ES-I3 (cell line): ENCODE data around the gene CDK5.

Experiments used
- H3K36me3 ChIP-seq: 2 replicates; pipeline ENCODE4 v1.6.1; 2013; ENCODE audit warnings: mild to moderate bottlenecking, low read length, control low read depth, moderate library complexity; ENCODE audit not compliant: insufficient read depth
- H3K4me1 ChIP-seq: 2 replicates; pipeline ENCODE4 v1.6.1; 2013; ENCODE audit warnings: mild to moderate bottlenecking, control low read depth, low read length; ENCODE audit not compliant: insufficient read depth
- H3K9ac ChIP-seq: 2 replicates; pipeline ENCODE4 v1.6.1; 2013; ENCODE audit warnings: low read depth, mild to moderate bottlenecking, low read length, moderate library complexity
- H3K9me3 ChIP-seq: 2 replicates; pipeline ENCODE4 v1.6.1; 2013; ENCODE audit warnings: mild to moderate bottlenecking, low read length, moderate library complexity; ENCODE audit not compliant: control insufficient read depth, insufficient read depth

CDK5 gene

GRCh38 chr7:151060416-151061212 lies 2.9 kb upstream of the CDK5 start:
- Histone ChIP-seq H3K4me1 (peaks cover 6% of the 10 kb centered on the region; the same call in 1 of the 2 replicates), H3K9ac (peak overlapping the region; percentile 72), H3K36me3 (no peaks in the 10 kb centered on the region), H3K9me3 (no peaks in the 10 kb centered on the region)

GRCh38 chr7:151060113-151060415 lies 2.4 kb upstream of the CDK5 start:
- Histone ChIP-seq H3K9me3 (no peaks in the 10 kb centered on the region), H3K4me1 (peaks cover 6% of the 10 kb centered on the region; the same call in 1 of the 2 replicates), H3K36me3 (no peaks in the 10 kb centered on the region), H3K9ac (peak overlapping the region; percentile 72)

DNA sequence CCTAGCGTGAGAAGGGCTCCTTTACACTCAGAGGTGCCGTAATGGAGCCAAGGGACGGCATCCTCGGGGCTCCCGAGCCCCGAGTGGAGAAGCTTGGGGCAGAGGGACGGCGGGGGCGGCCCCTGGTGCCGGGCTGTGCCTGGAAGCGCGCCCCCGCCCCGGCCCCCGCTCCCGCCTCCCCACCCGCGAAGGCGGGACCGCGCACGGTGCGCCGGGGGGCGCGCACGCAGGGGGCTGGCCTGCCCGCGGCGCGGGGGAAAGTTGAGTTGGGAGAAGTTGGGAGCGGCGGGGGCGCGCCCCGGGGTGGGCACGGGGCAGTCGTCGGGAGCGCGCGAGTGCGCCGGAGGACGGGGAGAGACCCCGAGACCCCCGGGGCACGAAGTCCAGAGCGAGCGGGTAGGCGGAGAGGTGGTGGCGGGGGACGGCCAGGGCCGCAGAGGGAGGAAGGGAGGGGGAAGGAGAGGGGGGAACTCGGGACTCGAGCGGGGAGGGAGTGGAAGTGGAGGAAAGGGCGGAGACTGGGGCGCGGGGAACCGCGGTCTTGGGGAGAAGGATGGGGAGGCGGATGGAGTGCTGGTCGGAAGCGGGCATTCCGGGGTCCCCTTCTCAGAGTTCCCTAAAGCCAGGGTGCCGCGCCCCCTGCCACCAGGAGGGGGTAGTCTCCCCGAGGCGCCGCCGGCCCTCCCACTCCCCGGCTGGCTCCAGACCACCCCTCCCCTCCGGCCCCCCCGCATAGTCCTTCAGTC lies 1.8 kb upstream of the CDK5 start, which contains the start of gene SLC4A2:
Gene SLC4A2 (plus strand): TSS at position 223 of the 746 bp plus-strand sequence. CDS start 2,399 bp downstream, outside the sequence.
- H3K9ac ChIP-seq = peak within 1 kb of the TSS; percentile 72
- H3K4me1 ChIP-seq = peaks cover 6% of the 10 kb centered on the region; the same call in 1 of the 2 replicates
- H3K9me3 ChIP-seq = no peaks in the 10 kb centered on the region
- H3K36me3 ChIP-seq = no peaks in the 10 kb centered on the region

- Histone ChIP-seq H3K9me3 (no peaks in the 10 kb centered on the region), H3K36me3 (no peaks in the 10 kb centered on the region), H3K9ac (peak overlapping the region; percentile 72; the same call in 1 of the 2 replicates), H3K4me1 (peaks cover 6% of the 10 kb centered on the region; the same call in 1 of the 2 replicates)
Observed at GRCh38 chr7:151058781-151059366, 1.2 kb upstream of the CDK5 start.

- Histone ChIP-seq H3K36me3 (no peaks in the 10 kb centered on the region), H3K4me1 (peaks cover 6% of the 10 kb centered on the region; the same call in 1 of the 2 replicates), H3K9ac (peak overlapping the region; percentile 74), H3K9me3 (no peaks in the 10 kb centered on the region)
Observed at GRCh38 chr7:151057989-151058780, 488 bp upstream of the CDK5 start.

- Histone ChIP-seq H3K9me3 (no peaks in the 10 kb centered on the region), H3K36me3 (no peaks in the 10 kb centered on the region), H3K4me1 (peaks cover 6% of the 10 kb centered on the region; the same call in 1 of the 2 replicates), H3K9ac (peak overlapping the region; percentile 74; the same call in 1 of the 2 replicates)
Observed at GRCh38 chr7:151056666-151057505, 811 bp downstream of the CDK5 start.

DNA sequence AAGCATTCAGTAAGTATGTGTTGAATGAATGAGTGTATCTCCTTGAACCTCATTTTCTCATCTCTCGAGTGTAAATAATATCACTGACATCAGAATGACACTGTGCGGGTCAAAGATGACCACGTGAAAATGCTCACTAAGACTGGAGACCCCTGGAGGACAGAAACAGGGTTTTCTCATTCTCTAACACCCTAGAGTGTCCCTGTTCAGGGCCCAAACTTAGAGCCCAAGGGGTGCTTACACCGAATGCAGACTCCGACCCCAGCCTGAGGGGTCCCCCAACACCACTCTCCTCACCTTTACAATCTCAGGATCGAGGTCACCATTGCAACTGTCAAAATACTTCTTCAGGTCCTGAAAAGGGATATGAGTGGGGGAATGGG lies 1.4 kb downstream of the CDK5 start:
- Histone ChIP-seq H3K9me3 (no peaks in the 10 kb centered on the region), H3K9ac (peak overlapping the region; percentile 74; the same call in 1 of the 2 replicates), H3K36me3 (no peaks in the 10 kb centered on the region), H3K4me1 (peaks cover 6% of the 10 kb centered on the region; the same call in 1 of the 2 replicates)

DNA sequence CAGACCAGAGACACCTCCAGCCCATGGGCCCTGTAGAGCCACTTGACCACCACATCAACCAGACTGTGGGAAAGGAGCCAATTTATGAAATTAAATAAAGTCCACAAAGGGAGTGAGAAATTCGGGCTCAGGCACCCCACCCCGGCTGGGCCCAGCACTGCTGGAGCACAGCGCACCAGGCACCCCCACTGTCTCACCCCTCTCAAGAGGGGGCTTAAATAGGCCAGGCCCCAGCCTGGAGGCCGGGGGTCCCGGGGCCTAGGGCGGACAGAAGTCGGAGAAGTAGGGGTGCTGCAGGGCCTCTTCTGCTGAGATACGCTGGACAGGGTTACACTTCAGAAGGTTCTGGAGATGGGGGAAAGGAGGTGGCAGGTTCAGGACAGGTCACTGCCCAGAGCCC lies 3.9 kb downstream of the CDK5 start:
- H3K9ac ChIP-seq = no peak overlapping the region
- peaks cover 6% of the 10 kb centered on the region; the same call in 1 of the 2 replicates for H3K4me1 ChIP-seq
- no peaks in the 10 kb centered on the region for H3K36me3 ChIP-seq
- no peaks in the 10 kb centered on the region for H3K9me3 ChIP-seq

DNA sequence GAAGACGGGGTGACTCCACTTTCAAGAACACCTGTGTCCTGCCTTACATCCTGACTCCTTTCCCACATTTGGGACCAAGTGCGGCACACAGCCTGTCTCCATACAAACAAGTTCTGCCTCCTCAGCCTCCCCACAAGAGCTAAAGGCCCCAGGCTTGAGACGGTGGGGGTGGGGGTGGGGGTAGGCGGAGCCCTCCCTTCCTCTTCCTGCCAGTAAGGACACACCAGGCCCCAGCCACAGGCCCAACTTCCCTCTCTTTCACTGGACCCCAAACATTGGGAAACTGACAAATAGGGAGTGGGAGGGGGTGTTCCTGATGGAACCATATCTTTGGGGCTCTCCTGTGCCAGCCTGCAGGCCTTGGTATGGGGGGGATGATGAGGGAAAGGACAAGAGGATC lies 4.6 kb downstream of the CDK5 start:
- peaks cover 6% of the 10 kb centered on the region; the same call in 1 of the 2 replicates for H3K4me1 ChIP-seq
- no peak overlapping the region for H3K9ac ChIP-seq
- no peaks in the 10 kb centered on the region for H3K9me3 ChIP-seq
- H3K36me3 ChIP-seq = no peaks in the 10 kb centered on the region

DNA sequence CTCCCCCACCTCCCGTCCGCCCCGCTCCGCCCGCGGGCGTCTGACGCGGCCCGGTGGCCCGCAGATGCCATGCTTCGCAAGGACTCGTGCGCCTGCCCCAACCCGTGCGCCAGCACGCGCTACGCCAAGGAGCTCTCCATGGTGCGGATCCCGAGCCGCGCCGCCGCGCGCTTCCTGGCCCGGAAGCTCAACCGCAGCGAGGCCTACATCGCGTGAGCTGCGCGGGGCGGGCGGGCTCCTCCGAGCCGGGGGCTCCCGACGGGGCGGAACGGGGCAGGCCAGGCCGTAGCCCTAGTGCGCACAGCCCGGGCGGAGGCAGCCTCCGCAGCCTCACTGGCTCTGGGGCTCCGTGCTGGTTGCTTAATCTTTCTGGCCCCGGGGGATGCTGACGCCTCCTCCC lies 6.6 kb downstream of the CDK5 start:
- no peaks in the 10 kb centered on the region for H3K9me3 ChIP-seq
- H3K4me1 ChIP-seq = peaks cover under 1% of the 10 kb centered on the region; the same call in 1 of the 2 replicates
- no peaks in the 10 kb centered on the region for H3K36me3 ChIP-seq
- H3K9ac ChIP-seq = peak overlapping the region; percentile 27; the same call in 1 of the 2 replicates

DNA sequence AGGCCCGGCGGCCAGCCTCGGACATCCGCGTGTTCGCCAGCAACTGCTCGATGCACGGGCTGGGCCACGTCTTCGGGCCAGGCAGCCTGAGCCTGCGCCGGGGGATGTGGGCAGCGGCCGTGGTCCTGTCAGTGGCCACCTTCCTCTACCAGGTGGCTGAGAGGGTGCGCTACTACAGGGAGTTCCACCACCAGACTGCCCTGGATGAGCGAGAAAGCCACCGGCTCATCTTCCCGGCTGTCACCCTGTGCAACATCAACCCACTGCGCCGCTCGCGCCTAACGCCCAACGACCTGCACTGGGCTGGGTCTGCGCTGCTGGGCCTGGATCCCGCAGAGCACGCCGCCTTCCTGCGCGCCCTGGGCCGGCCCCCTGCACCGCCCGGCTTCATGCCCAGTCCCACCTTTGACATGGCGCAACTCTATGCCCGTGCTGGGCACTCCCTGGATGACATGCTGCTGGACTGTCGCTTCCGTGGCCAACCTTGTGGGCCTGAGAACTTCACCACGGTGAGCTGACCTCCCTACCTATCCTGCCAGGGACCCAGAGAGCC lies 8.7 kb downstream of the CDK5 start:
- Histone ChIP-seq H3K4me1 (no peaks in the 10 kb centered on the region), H3K36me3 (no peaks in the 10 kb centered on the region), H3K9ac (no peak overlapping the region), H3K9me3 (no peaks in the 10 kb centered on the region)

GRCh38 chr7:151047976-151048815 lies 9.5 kb downstream of the CDK5 start, which contains the start of gene ASIC3:
TSS of gene ASIC3 (plus strand) at chr7:151048531. CDS start at chr7:151048886, 355 bp downstream.
- H3K36me3 ChIP-seq = no peaks in the 10 kb centered on the region
- H3K9me3 ChIP-seq = no peaks in the 10 kb centered on the region
- H3K4me1 ChIP-seq = no peaks in the 10 kb centered on the region
- no peak within 1 kb of the TSS for H3K9ac ChIP-seq
